ENCODE measurements around the gene DHRS13.
"Not testable (repeated sequence)": the region's sequence is repeated elsewhere in the genome, so short reads cannot be mapped to it uniquely, and the experiment has no call there.

The DHRS13 gene

GRCh38 chr17:28935744-28936460 lies 33.0 kb upstream of the DHRS13 start:
- no peak for DNase-seq (ENCODE audit: low read depth)

GRCh38 chr17:28934508-28934907 lies 31.6 kb upstream of the DHRS13 start:
- DNase-seq (ENCODE audit: low read depth), result not testable (repeated sequence)

DNA sequence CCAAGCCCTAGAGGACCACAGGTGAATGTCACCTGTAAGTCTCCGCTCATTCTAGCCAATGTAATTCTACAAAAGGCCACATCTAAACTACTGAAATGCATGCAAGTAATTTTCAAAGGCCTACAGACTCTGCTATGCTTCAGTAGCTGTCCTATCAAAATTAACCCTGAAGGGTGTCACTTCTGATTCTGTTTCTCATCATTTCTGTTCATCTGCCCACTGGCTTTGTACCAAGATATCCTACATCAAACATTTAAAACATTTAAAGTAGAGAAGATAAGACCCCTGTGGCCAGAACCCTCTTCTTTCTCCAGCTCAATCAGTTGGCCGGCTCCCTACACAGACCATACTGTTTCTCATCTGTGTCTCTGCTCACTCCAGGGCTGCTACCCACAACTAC lies 26.9 kb upstream of the DHRS13 start:
- no peak for DNase-seq (ENCODE audit: low read depth)

GRCh38 chr17:28928061-28928460 lies 25.2 kb upstream of the DHRS13 start:
- DNase-seq (ENCODE audit: low read depth), result no peak

GRCh38 chr17:28926786-28927185 lies 23.9 kb upstream of the DHRS13 start:
- DNase-seq (ENCODE audit: low read depth), result no peak

GRCh38 chr17:28926366-28926765 lies 23.5 kb upstream of the DHRS13 start:
- DNase-seq (ENCODE audit: low read depth), result no peak

GRCh38 chr17:28925912-28926365 lies 23.1 kb upstream of the DHRS13 start:
- peak; percentile 38 for DNase-seq (ENCODE audit: low read depth)

DNA sequence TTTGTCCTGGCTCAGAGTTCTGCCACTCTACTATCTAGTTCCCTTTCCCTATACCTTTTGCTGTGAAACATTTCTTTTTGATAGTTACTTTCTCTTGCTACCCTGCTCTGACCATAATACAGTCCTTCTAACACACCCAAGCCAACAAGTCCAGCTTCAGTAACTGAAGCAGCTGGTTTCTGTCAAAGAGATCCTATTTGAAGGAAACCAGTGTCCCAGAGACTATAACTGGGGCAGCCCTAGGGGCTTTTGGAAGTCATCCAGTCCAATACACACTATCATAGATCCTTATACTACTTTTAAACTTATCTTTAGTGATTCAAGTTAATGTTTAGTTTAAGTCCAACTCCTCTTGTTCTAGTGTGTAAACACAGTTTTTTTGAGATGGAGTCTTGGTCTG lies 17.3 kb upstream of the DHRS13 start:
- DNase-seq (ENCODE audit: low read depth), result no peak

DNA sequence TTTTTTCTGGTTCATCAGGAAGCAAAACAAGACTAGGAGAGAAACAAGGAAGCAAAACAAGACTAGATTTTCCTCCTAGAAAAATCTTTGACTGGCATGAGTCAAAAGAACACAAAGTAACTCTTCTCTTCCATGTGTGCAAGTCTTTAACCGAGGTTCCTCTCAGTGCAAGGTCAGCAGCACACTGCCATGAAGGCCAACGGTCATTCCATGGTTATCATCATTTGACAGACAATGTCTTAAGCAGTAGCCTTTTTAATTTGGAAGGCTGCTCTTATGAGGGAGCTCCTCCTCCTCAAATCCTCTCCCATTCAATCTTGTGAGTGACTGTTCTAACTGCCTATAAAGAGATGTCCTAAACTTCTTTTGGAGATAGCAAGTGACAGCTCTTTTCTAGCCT lies 15.4 kb upstream of the DHRS13 start:
- no peak for DNase-seq (ENCODE audit: low read depth)

DNA sequence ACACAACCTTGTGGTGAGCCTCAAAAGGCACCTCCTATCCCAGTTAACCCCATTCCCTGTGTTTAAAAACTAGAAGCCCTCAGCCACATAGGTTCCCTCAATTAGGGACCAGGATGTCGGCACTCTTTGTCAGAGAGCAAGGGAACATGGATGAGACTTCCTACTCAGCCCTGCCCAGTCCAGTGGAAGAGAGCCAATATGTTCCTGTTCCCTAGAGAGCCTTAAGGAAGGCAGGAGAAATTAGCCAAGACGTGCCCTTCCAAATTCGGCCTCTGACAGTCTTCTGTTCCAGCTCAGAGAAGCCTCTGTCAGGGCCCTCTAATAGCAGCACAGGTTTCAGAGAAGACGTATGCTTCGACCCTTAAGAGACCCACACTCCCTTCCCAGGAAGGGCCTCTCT lies 14.6 kb upstream of the DHRS13 start:
- DNase-seq (ENCODE audit: low read depth), result no peak

- no peak for DNase-seq (ENCODE audit: low read depth)
Observed at GRCh38 chr17:28917029-28917428, 14.2 kb upstream of the DHRS13 start.

GRCh38 chr17:28916302-28916934 lies 13.5 kb upstream of the DHRS13 start:
- DNase-seq (ENCODE audit: low read depth), result no peak

DNA sequence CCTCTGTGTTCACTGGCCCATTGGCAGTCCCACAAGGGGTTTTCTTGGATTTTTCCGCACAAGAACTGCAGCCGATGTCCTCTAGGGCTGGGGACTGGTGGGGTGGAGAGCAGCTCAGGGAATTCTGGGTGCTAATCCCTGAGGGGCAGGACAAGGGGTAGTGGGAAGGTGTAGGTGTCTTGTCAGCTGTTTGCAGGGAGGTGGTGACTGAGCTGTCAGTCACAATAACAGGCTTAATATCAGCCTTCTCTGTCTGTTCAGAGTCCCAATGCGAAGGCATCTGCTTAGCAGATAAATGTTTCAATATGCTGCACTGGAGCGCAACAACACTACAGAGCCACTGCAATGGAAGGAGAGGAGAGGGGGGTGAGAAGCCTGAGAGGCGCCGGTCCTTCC lies 10.1 kb upstream of the DHRS13 start:
- no peak for DNase-seq (ENCODE audit: low read depth)

- DNase-seq (ENCODE audit: low read depth), result no peak
Observed at GRCh38 chr17:28912281-28912937, 9.5 kb upstream of the DHRS13 start.

- no peak for DNase-seq (ENCODE audit: low read depth)
Observed at GRCh38 chr17:28911411-28912045, 8.6 kb upstream of the DHRS13 start.

DNA sequence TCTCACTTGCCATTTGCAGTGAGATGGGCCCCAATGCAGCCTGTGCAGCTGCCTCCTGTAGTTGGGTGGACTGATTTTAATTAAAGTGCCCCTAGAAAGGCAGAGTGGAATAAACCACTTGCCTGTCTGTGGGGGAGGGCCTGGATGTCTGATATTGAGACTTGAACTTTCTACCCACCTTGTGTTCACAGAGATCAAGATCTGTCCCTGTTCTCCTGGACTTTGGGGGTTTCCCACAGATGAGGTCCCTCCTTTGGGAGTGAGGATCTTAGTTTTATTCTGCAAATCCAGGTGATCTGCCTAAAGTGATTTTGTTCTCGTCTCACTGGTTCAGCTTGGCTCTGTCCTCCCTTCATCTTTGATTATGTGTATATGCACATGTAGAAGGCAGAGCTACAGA lies 7.7 kb upstream of the DHRS13 start:
- DNase-seq (ENCODE audit: low read depth), result no peak

DNA sequence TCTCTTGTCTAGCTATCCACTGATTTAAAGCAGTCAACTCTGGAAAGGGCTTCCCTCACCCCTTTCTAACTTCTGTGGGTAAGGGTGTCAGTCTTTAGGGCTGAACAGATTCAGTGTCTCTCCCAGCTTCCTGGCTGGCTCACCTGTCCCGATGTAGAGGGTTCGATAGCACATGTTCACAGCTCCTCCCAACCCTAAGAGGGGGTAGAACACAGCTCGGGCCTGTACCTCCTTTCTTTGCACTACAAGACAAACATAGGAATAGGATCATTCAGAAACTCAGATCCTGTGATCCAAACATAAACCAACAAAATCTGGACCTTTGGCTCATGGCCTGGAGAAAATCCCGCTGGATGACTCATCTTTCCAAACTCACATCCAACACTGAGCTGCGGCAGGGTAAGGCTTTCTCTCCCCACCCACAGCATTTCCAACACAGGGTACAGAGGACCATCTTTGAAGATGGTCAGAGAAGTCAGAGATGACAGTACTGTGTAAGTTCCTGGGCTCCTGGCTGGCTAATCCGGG lies 5.8 kb upstream of the DHRS13 start:
- DNase-seq (ENCODE audit: low read depth), result no peak

DNA sequence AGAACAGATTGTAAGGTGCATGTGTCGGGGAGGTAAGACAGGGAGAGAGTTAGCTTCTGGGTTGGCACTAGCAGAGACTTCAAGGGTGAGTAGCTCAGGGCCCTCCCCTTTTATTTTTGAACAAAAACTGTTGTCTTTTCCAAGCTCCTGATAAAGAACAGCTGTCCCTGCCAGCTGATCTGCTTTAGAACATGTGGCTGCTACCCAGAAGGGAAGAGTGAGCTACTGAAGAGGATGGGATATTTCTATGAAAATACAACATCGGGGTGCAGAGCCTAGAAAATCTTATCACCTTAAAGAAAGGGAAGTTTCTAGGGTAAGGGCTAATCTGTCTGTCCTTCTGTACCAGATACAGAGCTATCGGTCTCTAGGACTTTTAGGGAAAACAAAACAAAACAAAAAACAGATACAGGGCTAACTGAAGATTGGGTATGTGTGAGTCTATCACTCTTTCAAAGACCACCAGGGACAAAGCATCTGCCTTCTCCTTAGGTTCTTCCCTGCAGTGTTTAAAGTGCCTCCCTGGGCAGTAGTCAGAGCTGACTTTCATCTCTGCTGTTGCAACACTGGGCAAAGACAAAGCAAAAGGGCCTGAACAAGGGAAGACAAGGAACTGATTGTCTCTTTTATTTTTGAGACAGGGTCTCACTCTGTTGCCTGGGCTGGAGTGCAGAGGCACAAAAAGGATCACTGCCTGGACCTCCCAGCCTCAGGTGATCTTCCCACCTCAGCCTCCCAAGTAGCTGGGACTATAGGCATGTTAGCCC lies 5.0 kb upstream of the DHRS13 start:
- no peak for DNase-seq (ENCODE audit: low read depth)

GRCh38 chr17:28906706-28907438 lies 4.0 kb upstream of the DHRS13 start:
- no peak for DNase-seq (ENCODE audit: low read depth)

DNA sequence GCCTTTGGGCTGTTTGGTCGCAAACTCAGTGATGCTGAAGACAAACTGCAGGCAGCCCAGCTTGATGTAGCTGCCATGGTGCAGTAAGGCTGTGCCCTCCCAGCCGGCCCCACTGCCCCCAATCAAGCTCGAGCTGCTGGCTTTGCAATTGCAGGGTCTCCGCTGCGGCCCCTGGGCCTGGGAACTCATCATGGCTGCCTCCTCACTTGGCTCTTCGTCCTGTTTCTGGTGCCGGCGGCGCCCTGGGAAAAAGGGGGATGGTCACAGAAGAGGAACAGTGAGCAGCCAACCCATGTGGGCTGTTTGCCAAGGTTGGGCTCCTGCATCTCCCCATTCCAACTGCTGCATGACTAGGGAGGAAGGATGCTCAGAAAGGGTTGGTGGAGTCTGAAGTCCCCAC lies 3.4 kb upstream of the DHRS13 start:
- DNase-seq (ENCODE audit: low read depth), result no peak

GRCh38 chr17:28904800-28905199 lies 1.9 kb upstream of the DHRS13 start:
- DNase-seq (ENCODE audit: low read depth), result no peak

Measured in activated gamma-delta T cell treated with anti-CD3 and anti-CD28 coated beads, Interleukin-2, amount 50 U/mL, for 16 hours (primary cell).